IPS-15b (cell line): ENCODE data around the gene PIK3CA.
A peak's percentile ranks its signal among the peaks of the same experiment; 100 is the strongest.

ENCODE experiments used
- H3K27me3 ChIP-seq: one replicate; pipeline ENCODE4 v1.6.1; 2013; ENCODE audit warnings: low read length; ENCODE audit not compliant: control insufficient read depth, insufficient read depth
- H3K36me3 ChIP-seq: one replicate; pipeline ENCODE4 v1.6.1; 2013; ENCODE audit warnings: low read length; ENCODE audit not compliant: control insufficient read depth, insufficient read depth
- H3K4me1 ChIP-seq: one replicate; pipeline ENCODE4 v1.6.1; 2013; ENCODE audit warnings: mild to moderate bottlenecking, low read length; ENCODE audit not compliant: control insufficient read depth, insufficient read depth
- H3K4me3 ChIP-seq: one replicate; pipeline ENCODE4 v1.5.1; 2013; ENCODE audit warnings: low read depth, low read length
- H3K9ac ChIP-seq: one replicate; pipeline ENCODE4 v1.6.1; 2013; ENCODE audit warnings: low read depth, mild to moderate bottlenecking, low read length
- H3K9me3 ChIP-seq: one replicate; pipeline ENCODE4 v1.6.1; 2013; ENCODE audit warnings: mild to moderate bottlenecking, low read length; ENCODE audit not compliant: control insufficient read depth, insufficient read depth

Gene PIK3CA

DNA sequence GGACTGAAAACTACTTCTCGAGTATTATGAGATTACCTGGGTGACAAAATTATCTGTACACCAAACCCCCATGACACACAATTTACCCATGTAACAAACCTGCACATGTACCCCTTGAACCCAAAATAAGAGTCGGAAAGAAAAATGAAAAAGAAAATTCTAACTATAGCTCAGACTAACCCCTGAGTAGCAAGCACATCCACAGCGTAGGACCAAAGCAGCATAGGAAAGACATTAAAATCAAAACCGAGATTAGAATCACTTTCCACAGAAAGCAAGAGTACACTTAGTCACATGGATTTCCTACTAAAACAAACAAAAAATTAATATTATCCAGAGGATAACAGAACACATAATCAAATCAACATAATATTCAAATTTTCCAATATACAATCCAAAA is 6.3 kb upstream of the PIK3CA start:
- no peak overlapping the region for H3K9ac ChIP-seq
- H3K36me3 ChIP-seq, result no peaks in the 10 kb centered on the region
- H3K9me3 ChIP-seq, result no peaks in the 10 kb centered on the region
- H3K4me1 ChIP-seq, result peaks cover 2% of the 10 kb centered on the region
- H3K27me3 ChIP-seq, result no peaks in the 10 kb centered on the region
- H3K4me3 ChIP-seq, result no peak overlapping the region

- Histone ChIP-seq H3K9me3 (no peaks in the 10 kb centered on the region), H3K9ac (no peak overlapping the region), H3K4me1 (peaks cover 3% of the 10 kb centered on the region), H3K4me3 (peak overlapping the region; percentile 95), H3K36me3 (no peaks in the 10 kb centered on the region), H3K27me3 (no peaks in the 10 kb centered on the region)
These were observed 1.1 kb upstream of the PIK3CA start for GRCh38 chr3:179146911-179147513.

DNA sequence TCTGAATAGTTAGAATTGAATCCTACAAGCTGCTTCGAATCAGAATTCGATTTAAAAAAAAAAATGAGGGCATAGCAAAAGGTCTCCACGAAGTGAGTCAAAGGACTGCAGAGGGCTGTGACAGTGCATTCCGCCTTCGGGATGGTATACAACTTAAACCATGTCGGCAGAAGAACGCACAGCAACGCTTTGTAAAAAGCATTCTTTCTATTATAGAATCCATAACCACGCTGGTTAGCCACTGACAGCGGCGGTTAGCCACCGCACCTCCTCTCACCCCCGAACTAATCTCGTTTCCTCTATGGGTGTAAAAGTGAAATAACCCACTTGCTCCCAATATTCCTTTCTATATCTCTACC is 664 bp upstream of the PIK3CA start:
- Histone ChIP-seq H3K27me3 (no peaks in the 10 kb centered on the region), H3K36me3 (no peaks in the 10 kb centered on the region), H3K4me3 (peak overlapping the region; percentile 95), H3K4me1 (peaks cover 3% of the 10 kb centered on the region), H3K9ac (peak overlapping the region; percentile 42), H3K9me3 (no peaks in the 10 kb centered on the region)

DNA sequence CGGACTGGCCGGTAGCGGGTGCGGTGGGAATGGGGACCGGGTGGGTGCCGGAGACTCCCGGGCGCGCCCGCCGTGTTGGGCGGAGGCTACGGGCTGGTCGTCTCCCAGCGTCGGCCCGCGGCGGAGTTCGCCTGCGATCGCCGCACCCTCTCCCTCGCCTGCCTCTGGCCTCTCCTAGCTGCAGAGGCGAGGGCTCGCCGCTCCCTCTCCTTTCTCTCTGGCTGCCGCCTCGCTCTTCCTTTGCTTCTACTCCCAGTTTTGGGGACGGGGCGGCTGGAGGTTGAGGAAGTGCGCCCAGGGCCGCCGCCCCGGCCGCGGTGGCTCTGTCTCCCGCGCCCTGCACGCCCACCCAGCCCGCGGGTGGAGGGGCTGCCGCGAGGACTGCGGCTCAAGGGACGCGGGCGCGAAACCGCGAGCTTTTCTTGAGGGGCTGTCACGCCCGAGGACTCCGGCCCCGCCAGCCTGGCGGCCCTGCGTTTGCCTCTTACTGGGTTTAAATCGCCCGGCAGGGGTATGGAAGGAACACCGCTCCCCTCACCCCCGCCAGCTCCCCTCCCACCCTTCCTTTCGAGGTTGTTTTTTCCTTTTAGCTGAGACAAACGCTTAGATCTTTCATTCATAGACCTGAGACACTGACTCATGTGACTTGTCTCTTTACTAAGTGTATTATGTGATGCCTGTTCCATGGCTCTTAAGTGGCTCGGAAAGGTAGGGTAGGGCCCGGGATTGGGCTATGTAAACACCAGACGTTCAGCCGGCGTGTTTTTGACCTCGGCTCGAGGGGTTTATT is 654 bp downstream of the PIK3CA start:
- Histone ChIP-seq H3K4me3 (peak overlapping the region; percentile 79), H3K4me1 (peaks cover 3% of the 10 kb centered on the region), H3K9me3 (no peaks in the 10 kb centered on the region), H3K9ac (peak overlapping the region; percentile 68), H3K27me3 (no peaks in the 10 kb centered on the region), H3K36me3 (no peaks in the 10 kb centered on the region)

- H3K4me1 ChIP-seq, result peaks cover 3% of the 10 kb centered on the region
- H3K27me3 ChIP-seq, result no peaks in the 10 kb centered on the region
- peak overlapping the region; percentile 68 for H3K9ac ChIP-seq
- H3K4me3 ChIP-seq, result peak overlapping the region; percentile 79
- no peaks in the 10 kb centered on the region for H3K9me3 ChIP-seq
- H3K36me3 ChIP-seq, result no peaks in the 10 kb centered on the region
These were observed 1.3 kb downstream of the PIK3CA start for GRCh38 chr3:179149406-179149867.

DNA sequence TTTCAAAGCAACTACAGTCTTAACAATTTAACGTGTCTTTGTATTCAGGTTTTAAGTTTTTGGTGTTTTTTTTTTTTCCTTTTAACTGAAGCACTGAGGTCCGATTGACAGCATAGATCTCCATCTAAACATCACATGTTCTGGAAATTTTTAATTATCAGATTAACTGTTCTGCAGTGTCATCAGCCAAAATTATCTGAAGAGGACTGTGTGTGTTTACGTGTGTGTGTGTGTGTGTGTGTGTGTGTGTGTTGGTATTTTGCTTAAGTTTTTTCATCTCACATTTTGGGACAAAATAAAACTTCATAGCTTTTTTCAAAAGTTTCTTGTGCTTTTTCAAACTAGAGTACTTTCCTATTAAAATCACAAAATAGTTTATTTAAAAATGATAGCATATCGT is 1.8 kb downstream of the PIK3CA start:
- Histone ChIP-seq H3K4me1 (peaks cover 3% of the 10 kb centered on the region), H3K4me3 (peak overlapping the region; percentile 79), H3K9ac (peak overlapping the region; percentile 68), H3K27me3 (no peaks in the 10 kb centered on the region), H3K36me3 (no peaks in the 10 kb centered on the region), H3K9me3 (no peaks in the 10 kb centered on the region)

- Histone ChIP-seq H3K9ac (no peak overlapping the region), H3K4me1 (peaks cover 3% of the 10 kb centered on the region), H3K9me3 (no peaks in the 10 kb centered on the region), H3K36me3 (no peaks in the 10 kb centered on the region), H3K4me3 (no peak overlapping the region), H3K27me3 (no peaks in the 10 kb centered on the region)
These were observed 2.5 kb downstream of the PIK3CA start for GRCh38 chr3:179150610-179151009.

DNA sequence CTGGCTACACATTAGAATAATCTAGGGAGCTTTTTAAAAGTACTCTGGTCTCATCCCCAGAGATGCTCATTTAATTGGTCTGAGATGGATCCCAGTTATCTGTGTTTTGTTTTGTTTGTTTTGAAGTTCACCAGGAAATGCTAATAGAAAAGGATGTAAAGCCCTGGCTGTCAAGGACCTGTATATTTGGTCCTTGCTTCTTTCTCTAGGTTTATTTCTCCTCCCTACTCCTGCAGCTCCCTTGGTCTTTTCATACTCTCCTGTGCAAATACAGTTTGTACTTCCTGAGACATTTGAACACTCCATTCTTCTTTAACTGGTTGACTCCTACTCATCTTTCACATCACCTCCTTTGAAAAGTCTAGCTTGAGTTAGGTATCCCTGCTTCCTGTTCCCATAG is 3.3 kb downstream of the PIK3CA start:
- H3K4me3 ChIP-seq, result no peak overlapping the region
- no peak overlapping the region for H3K9ac ChIP-seq

GRCh38 chr3:179156170-179156569 is 8.0 kb downstream of the PIK3CA start:
- no peak overlapping the region for H3K9ac ChIP-seq
- H3K9me3 ChIP-seq, result no peaks in the 10 kb centered on the region
- H3K36me3 ChIP-seq, result no peaks in the 10 kb centered on the region
- H3K4me1 ChIP-seq, result no peaks in the 10 kb centered on the region
- H3K4me3 ChIP-seq, result no peak overlapping the region
- H3K27me3 ChIP-seq, result no peaks in the 10 kb centered on the region

More for the DNA sequence above, 3.3 kb downstream of the PIK3CA start:
- no peaks in the 10 kb centered on the region for H3K27me3 ChIP-seq
- H3K4me1 ChIP-seq, result peaks cover 3% of the 10 kb centered on the region
- no peaks in the 10 kb centered on the region for H3K36me3 ChIP-seq
- H3K9me3 ChIP-seq, result no peaks in the 10 kb centered on the region

- Histone ChIP-seq H3K27me3 (no peaks in the 10 kb centered on the region), H3K9ac (no peak overlapping the region), H3K4me1 (no peaks in the 10 kb centered on the region), H3K36me3 (no peaks in the 10 kb centered on the region), H3K4me3 (no peak overlapping the region), H3K9me3 (no peaks in the 10 kb centered on the region)
These were observed 8.6 kb downstream of the PIK3CA start for GRCh38 chr3:179156775-179157174.

GRCh38 chr3:179158336-179159039 is 10.3 kb downstream of the PIK3CA start:
- Histone ChIP-seq H3K9me3 (no peaks in the 10 kb centered on the region), H3K9ac (no peak overlapping the region), H3K4me3 (no peak overlapping the region), H3K27me3 (no peaks in the 10 kb centered on the region), H3K36me3 (no peaks in the 10 kb centered on the region), H3K4me1 (no peaks in the 10 kb centered on the region)

GRCh38 chr3:179163503-179163902 is 15.3 kb downstream of the PIK3CA start:
- no peak overlapping the region for H3K9ac ChIP-seq
- no peak overlapping the region for H3K4me3 ChIP-seq
- no peaks in the 10 kb centered on the region for H3K36me3 ChIP-seq
- H3K4me1 ChIP-seq, result no peaks in the 10 kb centered on the region
- H3K27me3 ChIP-seq, result no peaks in the 10 kb centered on the region
- no peaks in the 10 kb centered on the region for H3K9me3 ChIP-seq
